GM13976 (cell line): Measurements from ENCODE around the gene RNF126.
"Not testable (repeated sequence)": the region's sequence is repeated elsewhere in the genome, so short reads cannot be mapped to it uniquely, and the experiment has no call there.

Experiments
- DNase-seq: peaks from one replicate; pipeline ENCODE4 v3.0.0; 2012; ENCODE audit warnings: low spot score
- CTCF ChIP-seq: IDR thresholded peaks from 2 replicates; pipeline ENCODE4 v1.5.1; 2012; ENCODE audit warnings: borderline replicate concordance, mild to moderate bottlenecking; ENCODE audit not compliant: insufficient read depth; ENCODE audit errors: extremely low read depth, missing control alignments, control extremely low read depth
- in situ Hi-C: fragments of 300-500 bp; cut with MboI; formaldehyde crosslinking; loops from one replicate; pipeline ENCODE4 v1.12.0; 2022; ENCODE audit warnings: low sequenced_read_pairs, mixed read lengths, inconsistent platforms; ENCODE audit not compliant: unreplicated experiment

The RNF126 gene

GRCh38 chr19:638906-639252 lies 24.1 kb downstream of the RNF126 start:
- in situ Hi-C loops: no loop called here
- TF ChIP-seq CTCF: no peak
- no peak for DNase-seq

GRCh38 chr19:634975-635652 lies 27.9 kb downstream of the RNF126 start:
- in situ Hi-C loops: no loop called here
- no peak for DNase-seq
- no peak for TF ChIP-seq CTCF

- TF ChIP-seq CTCF: no peak
- in situ Hi-C loops: no loop called here
- no peak for DNase-seq
These were observed 29.0 kb downstream of the RNF126 start for GRCh38 chr19:633786-634639.

GRCh38 chr19:633068-633785 lies 29.8 kb downstream of the RNF126 start, which contains the start of gene POLRMT:
Gene POLRMT, minus strand, starts transcription at chr19:633537. Its CDS starts 25 bp downstream, at chr19:633512.
- TF ChIP-seq CTCF: no peak
- DNase-seq: peak; percentile 100
- in situ Hi-C loops: no loop called here

- in situ Hi-C loops: no loop called here
- DNase-seq: peak; percentile 84
- TF ChIP-seq CTCF: no peak
These were observed 30.4 kb downstream of the RNF126 start for GRCh38 chr19:632579-633067.

- DNase-seq: no peak
- in situ Hi-C loops: no loop called here
- no peak for TF ChIP-seq CTCF
These were observed 32.9 kb downstream of the RNF126 start for GRCh38 chr19:629961-630714.

- in situ Hi-C loops, DNase-seq: not testable (repeated sequence)
These were observed 33.5 kb downstream of the RNF126 start for GRCh38 chr19:629515-629914.
